ENCODE measurements around the gene COL5A2.

GRCh38 chr2:189214484-189214883, 34.9 kb upstream of the COL5A2 start:
- TF ChIP-seq CTCF (IDR thresholded peaks at IDR 0.05; ENCODE audit: insufficient read depth, low read length, poor library complexity, severe bottlenecking) (no peak), EZH2phosphoT487 (conservative IDR thresholded peaks at IDR 0.05; ENCODE audit: low read length) (no peak)
